K562 (cell line): Measurements from ENCODE around the gene MAP2K3.

Experiments used
- CTCF ChIP-seq, 3 experiments: IDR thresholded peaks in 2 of 3; conservative IDR thresholded peaks in 1 of 3; 2 replicates each; pipeline ENCODE4 v1.5.1; 2011 to 2012; ENCODE audit warnings: low read length in 3 of 3, mild to moderate bottlenecking in 3 of 3, control low read depth in 2 of 3, improper control_type of control experiment in 1 of 3, inconsistent platforms in 1 of 3, low read depth in 1 of 3, mixed read lengths in 1 of 3, moderate library complexity in 1 of 3; ENCODE audit not compliant: insufficient read depth in 2 of 3
- EZH2 ChIP-seq: IDR thresholded peaks from 2 replicates; pipeline ENCODE4 v1.6.1; 2012; ENCODE audit warnings: low read depth, mild to moderate bottlenecking, inconsistent platforms, low read length, borderline replicate concordance
- HDAC2 ChIP-seq: fragments of 450-650 bp; IDR thresholded peaks from 2 replicates; pipeline ENCODE4 v1.6.1; 2016; ENCODE audit warnings: mild to moderate bottlenecking
- HLTF ChIP-seq: fragments of 450-650 bp; IDR thresholded peaks from 2 replicates; pipeline ENCODE4 v1.6.1; 2016
- JUND ChIP-seq, 2 experiments: IDR thresholded peaks; 2 replicates in 1 of 2; 3 replicates in 1 of 2; pipeline ENCODE4 v1.6.1; 2011; ENCODE audit warnings: borderline replicate concordance in 2 of 2, low read depth in 2 of 2, low read length in 2 of 2, improper control_type of control experiment in 1 of 2, missing biosample characterization in 1 of 2, missing genetic modification characterization in 1 of 2, missing genetic modification reagents in 1 of 2
- KDM2B ChIP-seq: fragments of 250-450 bp; sonication (Bioruptor Pico); IDR thresholded peaks from 2 replicates; pipeline ENCODE4 v1.8.0; 2021; ENCODE audit warnings: mild to moderate bottlenecking, moderate library complexity
- RAD21 ChIP-seq, 2 experiments: fragments of 250-450 bp in 1 of 2; fragments of 450-650 bp in 1 of 2; sonication (Bioruptor Pico) in 1 of 2; formaldehyde crosslinking in 1 of 2; IDR thresholded peaks in 1 of 2; conservative IDR thresholded peaks in 1 of 2; 2 replicates each; pipeline versions ENCODE4 v1.4.0 to v1.8.0; 2020 to 2022; ENCODE audit warnings: mild to moderate bottlenecking in 2 of 2, moderate library complexity in 1 of 2

- TF ChIP-seq KDM2B (CRISPR knock-in tag): no peak
- TF ChIP-seq JUND (IDR thresholded peaks at IDR 0.05; ENCODE audit: borderline replicate concordance, low read depth, low read length): no peak
- no peak for TF ChIP-seq JUND (tag; IDR thresholded peaks at IDR 0.05; ENCODE audit: borderline replicate concordance, low read depth, low read length)
- TF ChIP-seq HLTF: no peak
- no peak for TF ChIP-seq CTCF (IDR thresholded peaks at IDR 0.05 in 2 of 3, conservative IDR thresholded peaks at IDR 0.05 in 1 of 3; ENCODE audit: insufficient read depth in 2 of 3, low read depth in 1 of 3, low read length in 3 of 3)
- no peak for TF ChIP-seq EZH2
- no peak for TF ChIP-seq HDAC2
- TF ChIP-seq RAD21 (CRISPR knock-in tag; conservative IDR thresholded peaks at IDR 0.05 in 1 of 2, IDR thresholded peaks at IDR 0.05 in 1 of 2): no peak
Measured at GRCh38 chr17:21359483-21359840, 75.0 kb downstream of the MAP2K3 start.
